SK-N-MC (cell line): Measurements from ENCODE around the gene SNX9.

Experiments
- EZH2 ChIP-seq: fragments of 200-600 bp; sonication (generic); IDR thresholded peaks from one replicate; pipeline ENCODE4 v1.6.1; 2017; ENCODE audit warnings: antibody characterized with exemption
- POLR2AphosphoS5 ChIP-seq: IDR thresholded peaks from 2 replicates; pipeline ENCODE4 v1.6.1; 2012; ENCODE audit warnings: mild to moderate bottlenecking, low read depth, low read length, borderline replicate concordance

DNA sequence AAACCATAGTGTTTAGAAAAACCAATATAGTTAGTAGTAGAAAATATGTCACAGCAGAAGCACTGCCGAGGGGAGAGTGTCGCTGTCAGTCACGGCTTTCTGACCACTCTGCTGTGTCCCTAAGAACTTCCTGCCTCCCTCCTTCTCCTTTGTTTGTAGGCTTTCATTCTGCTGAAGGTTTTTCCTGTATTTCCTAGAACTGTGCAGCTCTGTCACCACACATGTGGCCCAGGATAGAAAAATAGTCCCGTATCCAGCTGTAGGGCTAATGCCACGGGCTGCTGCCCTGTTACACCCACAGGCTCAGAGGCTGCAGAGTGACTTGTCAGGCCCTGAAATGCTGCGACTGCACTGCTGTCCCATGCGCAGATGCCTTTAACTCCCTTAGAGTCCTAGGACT, 106.0 kb downstream of the SNX9 start:
- no peak for TF ChIP-seq POLR2AphosphoS5
- no peak for TF ChIP-seq EZH2
